Panc1 (cell line): Measurements from ENCODE around the gene BMP7. TPM values are rescaled to one million over a fixed set of nuclear protein-coding genes. Genes with fewer than 3 reads are reported as not detected.

Source experiments
- ATAC-seq: fragments of 200-7000 bp; cut with Tn5 transposase; 2 replicates; pipeline ENCODE4 v1.9.1; 2020; ENCODE audit warnings: mild to moderate bottlenecking, moderate library complexity
- BruUV-seq: library from RNA; stranded (reverse); fragments of 400-500 nt; replicated peaks from 2 replicates; lab custom pipeline; 2021; lab: Mats Ljungman, UMichigan
- CTCF ChIA-PET: fragments of 300-600 bp; sonication (Branson Sonifier 250); formaldehyde crosslinking; loops from one replicate; lab custom pipeline; 2022; ENCODE audit warnings: antibody characterized with exemption; lab: Charles Lee
- POLR2A ChIA-PET: fragments of 300-600 bp; sonication (Branson Sonifier 250); formaldehyde crosslinking; loops from one replicate; lab custom pipeline; 2022; ENCODE audit warnings: antibody characterized with exemption; lab: Charles Lee
- DNase-seq: peaks from one replicate; pipeline ENCODE4 v3.0.0-alpha.2; 2010; ENCODE audit warnings: low read depth, low spot score
- H3K27ac ChIP-seq: 2 replicates; pipeline ENCODE4 v1.5.1; 2011; ENCODE audit warnings: mild to moderate bottlenecking, low read length, inconsistent platforms
- H3K27me3 ChIP-seq: fragments of 200-500 bp; sonication (Bioruptor generic); 2 replicates; pipeline ENCODE4 v1.6.0; 2014; ENCODE audit warnings: low read length, inconsistent platforms; ENCODE audit not compliant: control insufficient read depth, insufficient read depth
- H3K36me3 ChIP-seq: fragments of 200-500 bp; sonication (Bioruptor generic); 2 replicates; pipeline ENCODE4 v1.5.1; 2014; ENCODE audit warnings: inconsistent platforms, mild to moderate bottlenecking, low read length, moderate library complexity; ENCODE audit not compliant: control insufficient read depth, insufficient read depth
- H3K4me1 ChIP-seq: 2 replicates; pipeline ENCODE4 v1.5.1; 2011; ENCODE audit warnings: inconsistent platforms, mild to moderate bottlenecking, low read length, moderate library complexity; ENCODE audit not compliant: control insufficient read depth, insufficient read depth
- H3K4me3 ChIP-seq, 2 experiments: 2 replicates each; pipeline ENCODE4 v1.5.1; 2011 to 2012; ENCODE audit warnings: low read depth in 2 of 2, low read length in 2 of 2, mild to moderate bottlenecking in 2 of 2, inconsistent platforms in 1 of 2, moderate library complexity in 1 of 2
- H3K9me3 ChIP-seq: fragments of 200-500 bp; sonication (Bioruptor generic); 2 replicates; pipeline ENCODE4 v1.5.1; 2014; ENCODE audit warnings: low read depth, mild to moderate bottlenecking, inconsistent platforms, low read length, moderate library complexity; ENCODE audit not compliant: control insufficient read depth, insufficient read depth
- POLR2AphosphoS5 ChIP-seq: IDR thresholded peaks from 2 replicates; pipeline ENCODE4 v1.6.1; 2012; ENCODE audit warnings: mild to moderate bottlenecking, low read depth, low read length, moderate library complexity
- SIN3A ChIP-seq: IDR thresholded peaks from 2 replicates; pipeline ENCODE4 v1.6.1; 2012; ENCODE audit warnings: low read depth, mild to moderate bottlenecking, low read length, moderate library complexity, borderline replicate concordance; ENCODE audit not compliant: insufficient read depth
- TCF7L2 ChIP-seq: IDR thresholded peaks from 2 replicates; pipeline ENCODE4 v1.6.1; 2011; ENCODE audit warnings: mild to moderate bottlenecking, low read depth, low read length, inconsistent platforms
- in situ Hi-C: cut with HindIII; loops from 2 replicates; pipeline ENCODE4 v1.10.0; 2016; ENCODE audit warnings: low sequenced_read_pairs, low pct_unique_long_range_greater_than_20kb
- intact Hi-C: fragments of 100-400 bp; cut with micrococcal nuclease; formaldehyde crosslinking; loops from one replicate; pipeline ENCODE4 v1.10.0; 2022; ENCODE audit not compliant: unreplicated experiment
- total RNA-seq: library from RNA; stranded (reverse); gene quantifications from one replicate; pipeline ENCODE4 v1.2.1, GENCODE V29; 2021; ENCODE audit not compliant: unreplicated experiment
- TF ChIP-seq, protein P1 (sequence below), 2 experiments: IDR thresholded peaks; 2 replicates each; pipeline ENCODE4 v1.6.1; 2011 to 2012; ENCODE audit warnings: low read depth in 2 of 2, control low read depth in 1 of 2, low read length in 1 of 2, mild to moderate bottlenecking in 1 of 2, moderate library complexity in 1 of 2; ENCODE audit not compliant: insufficient read depth in 1 of 2
- TF ChIP-seq, protein P2 (sequence below): fragments of 450-650 bp; IDR thresholded peaks from 2 replicates; pipeline ENCODE4 v1.5.1; 2017; ENCODE audit warnings: mild to moderate bottlenecking

BMP7 gene
- total RNA-seq, 1 experiment from 2014 or later, result 11.5 TPM

DNA sequence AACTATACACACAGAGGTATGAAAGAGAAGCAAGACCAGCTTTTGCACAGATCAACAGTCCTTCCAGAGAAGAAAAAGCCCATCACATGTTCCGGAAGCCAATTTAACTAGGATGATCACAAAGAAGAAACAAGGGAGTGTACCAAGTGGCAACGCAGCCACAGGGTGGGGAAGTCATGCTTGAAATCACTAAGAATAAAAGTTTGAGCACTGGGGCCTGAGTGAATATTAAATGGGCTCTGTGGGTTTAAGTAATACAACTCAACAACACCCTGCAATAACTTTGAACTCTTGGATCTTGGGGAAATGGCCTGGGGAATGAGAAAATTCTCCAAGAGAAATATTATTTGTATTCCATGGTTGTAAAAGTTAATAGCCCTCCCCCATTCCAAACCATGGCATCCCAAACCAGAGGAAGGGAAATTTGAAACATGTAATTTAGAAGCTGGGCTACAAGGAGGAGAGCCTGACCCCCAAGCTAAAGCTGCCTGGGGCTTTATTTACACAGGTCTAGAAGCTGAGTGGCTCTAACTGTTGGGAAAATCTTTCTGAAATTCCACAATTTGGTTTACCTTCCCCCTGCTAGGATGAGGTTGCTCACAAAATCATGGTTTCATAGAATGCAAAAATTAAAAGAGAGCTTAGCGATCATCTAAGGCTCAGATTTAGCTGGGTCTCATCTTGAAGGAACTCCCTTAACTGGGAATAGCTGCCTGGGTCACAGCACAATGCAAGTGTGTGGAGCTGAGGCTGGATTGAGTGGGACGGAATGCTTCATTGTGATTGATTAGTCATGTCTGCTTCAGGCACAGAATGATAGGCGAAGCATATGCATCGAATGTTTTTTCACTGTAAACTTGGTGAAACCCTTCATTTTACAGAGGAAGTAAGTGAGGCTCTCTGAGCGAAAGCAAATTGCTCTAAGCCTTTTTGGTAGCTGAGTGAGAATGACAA, 143.6 kb downstream of the BMP7 start:
- no peak for ATAC-seq
- Histone ChIP-seq H3K4me1 (no peaks in the 10 kb centered on the region), H3K27me3 (no peaks in the 10 kb centered on the region), H3K4me3 (no peak overlapping the region), H3K36me3 (no peaks in the 10 kb centered on the region), H3K9me3 (no peaks in the 10 kb centered on the region), H3K27ac (no peak overlapping the region)
- in situ Hi-C loops, result no loop called here
- DNase-seq, result no peak
- POLR2A ChIA-PET, result no interaction called here
- intact Hi-C loops, result no loop called here
- TF ChIP-seq, protein P1, sequence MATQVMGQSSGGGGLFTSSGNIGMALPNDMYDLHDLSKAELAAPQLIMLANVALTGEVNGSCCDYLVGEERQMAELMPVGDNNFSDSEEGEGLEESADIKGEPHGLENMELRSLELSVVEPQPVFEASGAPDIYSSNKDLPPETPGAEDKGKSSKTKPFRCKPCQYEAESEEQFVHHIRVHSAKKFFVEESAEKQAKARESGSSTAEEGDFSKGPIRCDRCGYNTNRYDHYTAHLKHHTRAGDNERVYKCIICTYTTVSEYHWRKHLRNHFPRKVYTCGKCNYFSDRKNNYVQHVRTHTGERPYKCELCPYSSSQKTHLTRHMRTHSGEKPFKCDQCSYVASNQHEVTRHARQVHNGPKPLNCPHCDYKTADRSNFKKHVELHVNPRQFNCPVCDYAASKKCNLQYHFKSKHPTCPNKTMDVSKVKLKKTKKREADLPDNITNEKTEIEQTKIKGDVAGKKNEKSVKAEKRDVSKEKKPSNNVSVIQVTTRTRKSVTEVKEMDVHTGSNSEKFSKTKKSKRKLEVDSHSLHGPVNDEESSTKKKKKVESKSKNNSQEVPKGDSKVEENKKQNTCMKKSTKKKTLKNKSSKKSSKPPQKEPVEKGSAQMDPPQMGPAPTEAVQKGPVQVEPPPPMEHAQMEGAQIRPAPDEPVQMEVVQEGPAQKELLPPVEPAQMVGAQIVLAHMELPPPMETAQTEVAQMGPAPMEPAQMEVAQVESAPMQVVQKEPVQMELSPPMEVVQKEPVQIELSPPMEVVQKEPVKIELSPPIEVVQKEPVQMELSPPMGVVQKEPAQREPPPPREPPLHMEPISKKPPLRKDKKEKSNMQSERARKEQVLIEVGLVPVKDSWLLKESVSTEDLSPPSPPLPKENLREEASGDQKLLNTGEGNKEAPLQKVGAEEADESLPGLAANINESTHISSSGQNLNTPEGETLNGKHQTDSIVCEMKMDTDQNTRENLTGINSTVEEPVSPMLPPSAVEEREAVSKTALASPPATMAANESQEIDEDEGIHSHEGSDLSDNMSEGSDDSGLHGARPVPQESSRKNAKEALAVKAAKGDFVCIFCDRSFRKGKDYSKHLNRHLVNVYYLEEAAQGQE (IDR thresholded peaks at IDR 0.05; ENCODE audit: insufficient read depth in 1 of 2, low read depth in 2 of 2, low read length in 1 of 2), result no peak
- TF ChIP-seq, protein P2, sequence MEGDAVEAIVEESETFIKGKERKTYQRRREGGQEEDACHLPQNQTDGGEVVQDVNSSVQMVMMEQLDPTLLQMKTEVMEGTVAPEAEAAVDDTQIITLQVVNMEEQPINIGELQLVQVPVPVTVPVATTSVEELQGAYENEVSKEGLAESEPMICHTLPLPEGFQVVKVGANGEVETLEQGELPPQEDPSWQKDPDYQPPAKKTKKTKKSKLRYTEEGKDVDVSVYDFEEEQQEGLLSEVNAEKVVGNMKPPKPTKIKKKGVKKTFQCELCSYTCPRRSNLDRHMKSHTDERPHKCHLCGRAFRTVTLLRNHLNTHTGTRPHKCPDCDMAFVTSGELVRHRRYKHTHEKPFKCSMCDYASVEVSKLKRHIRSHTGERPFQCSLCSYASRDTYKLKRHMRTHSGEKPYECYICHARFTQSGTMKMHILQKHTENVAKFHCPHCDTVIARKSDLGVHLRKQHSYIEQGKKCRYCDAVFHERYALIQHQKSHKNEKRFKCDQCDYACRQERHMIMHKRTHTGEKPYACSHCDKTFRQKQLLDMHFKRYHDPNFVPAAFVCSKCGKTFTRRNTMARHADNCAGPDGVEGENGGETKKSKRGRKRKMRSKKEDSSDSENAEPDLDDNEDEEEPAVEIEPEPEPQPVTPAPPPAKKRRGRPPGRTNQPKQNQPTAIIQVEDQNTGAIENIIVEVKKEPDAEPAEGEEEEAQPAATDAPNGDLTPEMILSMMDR, result no peak
- BruUV-seq, result no TSS peak
- CTCF ChIA-PET, result no interaction called here

DNA sequence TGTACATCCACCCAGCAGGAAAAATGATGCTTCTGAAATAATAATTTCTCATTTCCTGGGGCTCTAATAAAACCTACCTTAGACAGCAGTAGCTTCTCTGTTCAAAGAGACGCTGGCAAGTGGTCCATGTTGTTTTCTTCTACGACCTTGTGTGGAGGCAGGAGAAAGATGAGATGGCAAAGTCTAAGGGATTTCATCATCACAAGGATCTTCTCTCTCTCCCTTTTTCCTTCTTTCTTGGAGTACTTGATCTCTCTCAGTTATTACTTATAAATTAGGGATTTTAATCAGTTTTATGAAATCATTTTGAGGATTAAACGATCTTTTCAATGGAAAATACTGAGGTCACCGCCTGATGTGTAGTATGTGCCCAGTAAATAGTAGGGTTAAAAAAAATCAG, 147.5 kb downstream of the BMP7 start:
- no TSS peak for BruUV-seq

More for the DNA sequence above, 147.5 kb downstream of the BMP7 start:
- H3K4me3 ChIP-seq, result no peak overlapping the region
- H3K4me1 ChIP-seq, result no peaks in the 10 kb centered on the region
- intact Hi-C loops, result no loop called here
- no peaks in the 10 kb centered on the region for H3K36me3 ChIP-seq
- no peaks in the 10 kb centered on the region for H3K27me3 ChIP-seq
- CTCF ChIA-PET, result no interaction called here
- no peaks in the 10 kb centered on the region for H3K9me3 ChIP-seq
- TF ChIP-seq POLR2AphosphoS5, result no peak
- TF ChIP-seq, protein P2, result no peak
- TF ChIP-seq TCF7L2, result no peak
- no peak for TF ChIP-seq SIN3A
- TF ChIP-seq, protein P1 (IDR thresholded peaks at IDR 0.05; ENCODE audit: insufficient read depth in 1 of 2, low read depth in 2 of 2, low read length in 1 of 2), result no peak
- ATAC-seq (no peak), DNase-seq (no peak)
- H3K27ac ChIP-seq, result no peak overlapping the region
- POLR2A ChIA-PET, result no interaction called here
- in situ Hi-C loops, result no loop called here
